B cell (primary cell): ENCODE measurements around the gene L2HGDH.

Experiments
- EZH2 ChIP-seq: IDR thresholded peaks from 2 replicates; pipeline ENCODE4 v1.6.1; 2012; ENCODE audit warnings: borderline replicate concordance, low read depth, mild to moderate bottlenecking, moderate library complexity, low read length; ENCODE audit not compliant: insufficient read depth, poor library complexity, severe bottlenecking
- TF ChIP-seq, protein P1 (sequence below): fragments of 200-600 bp; IDR thresholded peaks from one replicate; pipeline ENCODE4 v1.8.0; 2022; ENCODE audit warnings: antibody characterized with exemption, mild to moderate bottlenecking

DNA sequence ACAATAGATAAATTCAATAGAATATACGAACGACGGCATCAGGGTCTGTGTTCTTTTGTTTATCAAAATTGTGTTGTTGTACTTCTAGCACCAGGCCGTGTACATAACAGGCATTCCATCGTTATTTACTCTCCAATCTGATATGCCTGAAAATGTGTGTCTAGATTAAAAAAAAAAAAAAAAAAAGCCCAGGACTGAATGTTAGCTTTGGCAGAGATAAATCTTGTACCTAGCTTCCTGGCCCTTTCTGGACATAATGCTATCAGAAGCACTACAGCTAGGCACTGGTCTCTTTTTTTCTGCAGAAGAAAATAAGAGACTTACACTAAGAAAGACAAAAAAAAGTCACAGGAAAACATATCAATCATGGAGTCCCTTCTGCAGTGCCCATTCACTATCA is 47.6 kb upstream of the L2HGDH start:
- TF ChIP-seq EZH2: no peak
- TF ChIP-seq, protein P1, sequence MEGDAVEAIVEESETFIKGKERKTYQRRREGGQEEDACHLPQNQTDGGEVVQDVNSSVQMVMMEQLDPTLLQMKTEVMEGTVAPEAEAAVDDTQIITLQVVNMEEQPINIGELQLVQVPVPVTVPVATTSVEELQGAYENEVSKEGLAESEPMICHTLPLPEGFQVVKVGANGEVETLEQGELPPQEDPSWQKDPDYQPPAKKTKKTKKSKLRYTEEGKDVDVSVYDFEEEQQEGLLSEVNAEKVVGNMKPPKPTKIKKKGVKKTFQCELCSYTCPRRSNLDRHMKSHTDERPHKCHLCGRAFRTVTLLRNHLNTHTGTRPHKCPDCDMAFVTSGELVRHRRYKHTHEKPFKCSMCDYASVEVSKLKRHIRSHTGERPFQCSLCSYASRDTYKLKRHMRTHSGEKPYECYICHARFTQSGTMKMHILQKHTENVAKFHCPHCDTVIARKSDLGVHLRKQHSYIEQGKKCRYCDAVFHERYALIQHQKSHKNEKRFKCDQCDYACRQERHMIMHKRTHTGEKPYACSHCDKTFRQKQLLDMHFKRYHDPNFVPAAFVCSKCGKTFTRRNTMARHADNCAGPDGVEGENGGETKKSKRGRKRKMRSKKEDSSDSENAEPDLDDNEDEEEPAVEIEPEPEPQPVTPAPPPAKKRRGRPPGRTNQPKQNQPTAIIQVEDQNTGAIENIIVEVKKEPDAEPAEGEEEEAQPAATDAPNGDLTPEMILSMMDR: no peak
